HG03457 (cell line): ENCODE results near the gene FST.

Experiments used
- ATAC-seq: cut with Tn5 transposase; IDR thresholded peaks from one replicate; pipeline ENCODE4 v1.9.1; 2021; ENCODE audit warnings: moderate number of reproducible peaks; ENCODE audit not compliant: unreplicated experiment

FST gene

GRCh38 chr5:53473633-53474032 lies 6.8 kb upstream of the FST start:
- no peak for ATAC-seq

GRCh38 chr5:53475320-53475719 lies 5.1 kb upstream of the FST start:
- ATAC-seq = no peak

- ATAC-seq = no peak
These were observed 4.4 kb upstream of the FST start for GRCh38 chr5:53476019-53476418.

GRCh38 chr5:53476531-53477480 lies 3.6 kb upstream of the FST start:
- no peak for ATAC-seq

- ATAC-seq = no peak
These were observed 1.9 kb upstream of the FST start for GRCh38 chr5:53478411-53479044.

- no peak for ATAC-seq
These were observed 1.3 kb upstream of the FST start for GRCh38 chr5:53479045-53479589.

- ATAC-seq = no peak
These were observed 626 bp upstream of the FST start for GRCh38 chr5:53479590-53480415.

GRCh38 chr5:53481159-53481886 lies 894 bp downstream of the FST start:
- ATAC-seq = no peak

GRCh38 chr5:53481887-53482716 lies 1.7 kb downstream of the FST start:
- peak; percentile 53 for ATAC-seq

GRCh38 chr5:53482717-53483638 lies 2.5 kb downstream of the FST start:
- no peak for ATAC-seq

GRCh38 chr5:53487436-53487835 lies 7.0 kb downstream of the FST start:
- no peak for ATAC-seq

GRCh38 chr5:53488195-53488722 lies 7.8 kb downstream of the FST start:
- ATAC-seq = no peak

GRCh38 chr5:53490747-53491146 lies 10.3 kb downstream of the FST start:
- ATAC-seq = no peak

- no peak for ATAC-seq
These were observed 20.6 kb downstream of the FST start for GRCh38 chr5:53501054-53501453.

GRCh38 chr5:53503562-53504218 lies 23.3 kb downstream of the FST start:
- ATAC-seq = no peak

- ATAC-seq = no peak
These were observed 26.6 kb downstream of the FST start for GRCh38 chr5:53507013-53507412.

- ATAC-seq = no peak
These were observed 27.7 kb downstream of the FST start for GRCh38 chr5:53508125-53508524.

- ATAC-seq = no peak
These were observed 32.1 kb downstream of the FST start for GRCh38 chr5:53512539-53512938.
